SK-N-SH (cell line): ENCODE measurements around the gene HOXC10. TPM values are rescaled to one million over a fixed set of nuclear protein-coding genes. Genes with fewer than 3 reads are reported as not detected.

ENCODE experiments used
- CTCF ChIA-PET: fragments of 300-600, 350-600 bp; formaldehyde crosslinking; extraction: SDS; loops from one replicate; lab custom pipeline; 2021; lab: Yijun Ruan, JAX
- POLR2A ChIA-PET: fragments of 350-600 bp; sonication (Branson Sonifier 250); formaldehyde crosslinking; extraction: SDS; loops from one replicate; lab custom pipeline; 2020; ENCODE audit warnings: antibody characterized with exemption, inconsistent platforms; lab: Yijun Ruan, JAX
- DNase-seq: peaks from one replicate; pipeline ENCODE4 v3.0.0; 2012
- H2AFZ ChIP-seq: fragments of 200-600 bp; sonication (generic); 2 replicates; pipeline ENCODE4 v1.8.1; 2016; ENCODE audit warnings: antibody characterized with exemption, mild to moderate bottlenecking, low read depth
- H3F3A ChIP-seq: fragments of 200-600 bp; sonication (generic); replicated peaks from 2 replicates; pipeline ENCODE3; 2016; ENCODE audit warnings: antibody characterized with exemption, mild to moderate bottlenecking; ENCODE audit not compliant: insufficient read depth
- H3K27ac ChIP-seq, 2 experiments: fragments of 200-500 bp in 1 of 2; fragments of 200-600 bp in 1 of 2; sonication (Bioruptor generic) in 1 of 2; sonication (generic), shearing (Covaris generic) in 1 of 2; 2 replicates each; pipeline versions ENCODE4 v1.5.1 to v1.6.1; 2014 to 2016; ENCODE audit warnings: low read depth in 2 of 2, inconsistent platforms in 1 of 2, low read length in 1 of 2, mild to moderate bottlenecking in 1 of 2, mixed read lengths in 1 of 2
- H3K27me3 ChIP-seq: fragments of 200-600 bp; sonication (generic), shearing (Covaris generic); 2 replicates; pipeline ENCODE4 v1.6.1; 2016; ENCODE audit warnings: mixed run types; ENCODE audit not compliant: insufficient read depth
- H3K36me3 ChIP-seq, 2 experiments: fragments of 200-500 bp in 1 of 2; fragments of 200-600 bp in 1 of 2; sonication (Bioruptor generic) in 1 of 2; sonication (generic) in 1 of 2; replicated peaks in 1 of 2; 2 replicates each; pipeline versions ENCODE3 to v1.5.1; 2014 to 2016; ENCODE audit warnings: low read length in 1 of 2, mild to moderate bottlenecking in 1 of 2; ENCODE audit not compliant: insufficient read depth in 2 of 2, control insufficient read depth in 1 of 2
- H3K4me1 ChIP-seq, 2 experiments: fragments of 200-500 bp in 1 of 2; fragments of 200-600 bp in 1 of 2; sonication (Bioruptor generic) in 1 of 2; sonication (generic), shearing (Covaris generic) in 1 of 2; 2 replicates each; pipeline versions ENCODE4 v1.5.1 to v1.6.1; 2014 to 2016; ENCODE audit warnings: low read depth in 1 of 2, low read length in 1 of 2, mixed run types in 1 of 2; ENCODE audit not compliant: insufficient read depth in 2 of 2, control insufficient read depth in 1 of 2
- H3K4me2 ChIP-seq: fragments of 200-600 bp; sonication (generic), shearing (Covaris generic); 2 replicates; pipeline ENCODE4 v1.6.1; 2017; ENCODE audit warnings: mixed run types
- H3K4me3 ChIP-seq, 2 experiments: fragments of 200-500 bp in 1 of 2; fragments of 200-600 bp in 1 of 2; sonication (Bioruptor generic) in 1 of 2; sonication (generic), shearing (Covaris generic) in 1 of 2; 2 replicates each; pipeline versions ENCODE4 v1.5.1 to v1.8.1; 2014 to 2016; ENCODE audit warnings: low read depth in 2 of 2, inconsistent platforms in 1 of 2, low read length in 1 of 2, mild to moderate bottlenecking in 1 of 2, mixed read lengths in 1 of 2, moderate library complexity in 1 of 2
- H3K79me2 ChIP-seq: fragments of 200-600 bp; sonication (generic); 2 replicates; pipeline ENCODE4 v1.8.1; 2017; ENCODE audit warnings: mild to moderate bottlenecking; ENCODE audit not compliant: insufficient read depth
- H3K9ac ChIP-seq: fragments of 200-600 bp; sonication (generic); 2 replicates; pipeline ENCODE4 v1.6.1; 2017; ENCODE audit warnings: mixed run types
- H3K9me2 ChIP-seq: fragments of 200-600 bp; sonication (generic); 2 replicates; pipeline ENCODE4 v1.6.1; 2017; ENCODE audit warnings: mixed run types
- H3K9me3 ChIP-seq: fragments of 200-600 bp; sonication (generic); 2 replicates; pipeline ENCODE4 v1.6.1; 2017; ENCODE audit warnings: mixed run types, mild to moderate bottlenecking, moderate library complexity
- H4K20me1 ChIP-seq: fragments of 200-600 bp; sonication (generic); 2 replicates; pipeline ENCODE4 v1.6.1; 2017; ENCODE audit warnings: mild to moderate bottlenecking, mixed run types; ENCODE audit not compliant: insufficient read depth
- EP300 ChIP-seq, 2 experiments: IDR thresholded peaks; 2 replicates each; pipeline versions ENCODE4 v1.4.0 to v1.6.1; 2012; ENCODE audit warnings: borderline replicate concordance in 1 of 2, low read depth in 1 of 2, low read length in 1 of 2
- EZH2phosphoT487 ChIP-seq: fragments of 200-600 bp; sonication (generic); IDR thresholded peaks from 2 replicates; pipeline ENCODE4 v1.6.1; 2017; ENCODE audit warnings: low read depth, mixed run types, mild to moderate bottlenecking, antibody characterized with exemption, moderate library complexity, borderline replicate concordance
- FOSL2 ChIP-seq: IDR thresholded peaks from 2 replicates; pipeline ENCODE4 v1.4.0; 2012; ENCODE audit warnings: low read depth, mild to moderate bottlenecking, moderate library complexity, borderline replicate concordance
- GATA2 ChIP-seq: sonication (generic); formaldehyde crosslinking; IDR thresholded peaks from 2 replicates; pipeline ENCODE4 v1.5.0; 2020; ENCODE audit warnings: mild to moderate bottlenecking, missing genetic modification reagents
- IRF3 ChIP-seq: fragments of 150-350 bp; IDR thresholded peaks from 2 replicates; pipeline ENCODE4 v1.6.1; 2016; ENCODE audit warnings: mild to moderate bottlenecking, low read depth, low read length
- MXI1 ChIP-seq: IDR thresholded peaks from 2 replicates; pipeline ENCODE4 v1.6.1; 2012; ENCODE audit warnings: mild to moderate bottlenecking, low read depth, low read length, improper control_type of control experiment
- NRF1 ChIP-seq: IDR thresholded peaks from 2 replicates; pipeline ENCODE4 v1.6.1; 2012; ENCODE audit warnings: low read depth, mild to moderate bottlenecking, low read length
- RCOR1 ChIP-seq: fragments of 150-350 bp; IDR thresholded peaks from 2 replicates; pipeline ENCODE4 v1.6.1; 2017; ENCODE audit warnings: antibody characterized with exemption, low read length
- RXRA ChIP-seq: IDR thresholded peaks from 2 replicates; pipeline ENCODE4 v1.4.0; 2012; ENCODE audit warnings: low read depth, mild to moderate bottlenecking, borderline replicate concordance
- SMC3 ChIP-seq: IDR thresholded peaks from 2 replicates; pipeline ENCODE4 v1.6.1; 2012; ENCODE audit warnings: low read depth, low read length, improper control_type of control experiment
- TAF1 ChIP-seq: IDR thresholded peaks from 2 replicates; pipeline ENCODE4 v1.6.1; 2012; ENCODE audit warnings: low read depth, mild to moderate bottlenecking, low read length, moderate library complexity, borderline replicate concordance
- TEAD4 ChIP-seq: IDR thresholded peaks from 2 replicates; pipeline ENCODE4 v1.4.0; 2012; ENCODE audit warnings: mild to moderate bottlenecking, borderline replicate concordance; ENCODE audit not compliant: insufficient read depth
- YY1 ChIP-seq: IDR thresholded peaks from 2 replicates; pipeline ENCODE4 v1.4.0; 2012; ENCODE audit warnings: low read depth, mild to moderate bottlenecking
- WGBS: methylation state at CpG from one replicate; pipeline ENCODE4 v1.1.6; 2017; ENCODE audit warnings: low lambda C conversion rate; 5-methylcytosine and 5-hydroxymethylcytosine counted together
- polyA plus RNA-seq, 3 experiments: library from polyadenylated mRNA; depleted of rRNA; stranded (reverse); fragments of >200 nt; gene quantifications; 2 replicates each; pipeline ENCODE4 v1.2.3, GENCODE V29; 2012
- TF ChIP-seq, protein P1 (sequence below): IDR thresholded peaks from 2 replicates; pipeline ENCODE4 v1.4.0; 2012; ENCODE audit warnings: low read depth, borderline replicate concordance
- TF ChIP-seq, protein P2 (sequence below): fragments of 150-350 bp; IDR thresholded peaks from 2 replicates; pipeline ENCODE4 v1.6.1; 2017; ENCODE audit warnings: antibody characterized with exemption, low read length, low read depth, borderline replicate concordance

Gene HOXC10
- polyA plus RNA-seq, 1 of the 3 experiments (the other 2 are of a cell fraction), result 0.03 TPM

- CTCF ChIA-PET, result interaction anchor here (6.4 to 24.5 kb wide), 6 partner anchors 16 to 212 kb away, joined by 57 to 568 read pairs (median 200); partner anchors contain the start of genes HOXC10, HOXC5, HOXC6 and SMUG1
- no peak for DNase-seq
- TF ChIP-seq TAF1 (no peak), SMC3 (no peak), GATA2 (CRISPR knock-in tag) (no peak), RXRA (no peak), NRF1 (no peak), EZH2phosphoT487 (no peak), YY1 (no peak), TEAD4 (no peak), EP300 (IDR thresholded peaks at IDR 0.05; ENCODE audit: borderline replicate concordance in 1 of 2, low read depth in 1 of 2, low read length in 1 of 2) (no peak), FOSL2 (no peak), RCOR1 (no peak), MXI1 (no peak), IRF3 (no peak)
- TF ChIP-seq, protein P1, sequence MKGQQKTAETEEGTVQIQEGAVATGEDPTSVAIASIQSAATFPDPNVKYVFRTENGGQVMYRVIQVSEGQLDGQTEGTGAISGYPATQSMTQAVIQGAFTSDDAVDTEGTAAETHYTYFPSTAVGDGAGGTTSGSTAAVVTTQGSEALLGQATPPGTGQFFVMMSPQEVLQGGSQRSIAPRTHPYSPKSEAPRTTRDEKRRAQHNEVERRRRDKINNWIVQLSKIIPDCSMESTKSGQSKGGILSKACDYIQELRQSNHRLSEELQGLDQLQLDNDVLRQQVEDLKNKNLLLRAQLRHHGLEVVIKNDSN, result no peak
- TF ChIP-seq, protein P2, sequence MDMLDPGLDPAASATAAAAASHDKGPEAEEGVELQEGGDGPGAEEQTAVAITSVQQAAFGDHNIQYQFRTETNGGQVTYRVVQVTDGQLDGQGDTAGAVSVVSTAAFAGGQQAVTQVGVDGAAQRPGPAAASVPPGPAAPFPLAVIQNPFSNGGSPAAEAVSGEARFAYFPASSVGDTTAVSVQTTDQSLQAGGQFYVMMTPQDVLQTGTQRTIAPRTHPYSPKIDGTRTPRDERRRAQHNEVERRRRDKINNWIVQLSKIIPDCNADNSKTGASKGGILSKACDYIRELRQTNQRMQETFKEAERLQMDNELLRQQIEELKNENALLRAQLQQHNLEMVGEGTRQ, result no peak
- TF ChIP-seq, all 33 proteins: peak for 0
- Histone ChIP-seq H3K9me3 (no peaks in the 10 kb centered on the region), H3F3A (no peaks in the 10 kb centered on the region), H3K79me2 (no peaks in the 10 kb centered on the region), H3K4me3 (no peak overlapping the region), H3K27ac (no peak overlapping the region), H4K20me1 (no peaks in the 10 kb centered on the region), H3K9ac (no peak overlapping the region), H3K27me3 (peaks cover 13% of the 10 kb centered on the region; the same call in 1 of the 2 replicates), H3K4me2 (no peak overlapping the region), H3K9me2 (no peaks in the 10 kb centered on the region), H3K4me1 (peaks cover 0 to 18% of the 10 kb centered on the region in 2 experiments; a peak in 1 of 4 replicates), H2AFZ (no peak overlapping the region), H3K36me3 (no peaks in the 10 kb centered on the region)
- WGBS, result 84% methylated on average over 19 of the region's 19 CpGs
- POLR2A ChIA-PET, result no interaction called here
Measured at GRCh38 chr12:54002278-54002914, 17.4 kb downstream of the HOXC10 start.
